ENCODE data around the gene ZSCAN10. TPM values are rescaled to one million over a fixed set of nuclear protein-coding genes. Genes with fewer than 3 reads are reported as not detected.

The ZSCAN10 gene
- total and polyA plus RNA-seq, 2 of the 13 experiments (the other 11 are each of a cell fraction or from before 2014, with no cell fraction given), result not detected

GRCh38 chr16:3058139-3059030 lies 40.7 kb downstream of the ZSCAN10 start (continued):
- TF ChIP-seq MAFK (conservative IDR thresholded peaks at IDR 0.05 in 1 of 2, IDR thresholded peaks at IDR 0.05 in 1 of 2; ENCODE audit: low read length in 2 of 2), result no peak
- no peak for TF ChIP-seq GTF2F1 (IDR thresholded peaks at IDR 0.05; ENCODE audit: low read length)
- 0 out of 2 replicates have a peak, but pooled peaks have one; percentile 64 for TF ChIP-seq ZSCAN25 (CRISPR knock-in tag; IDR thresholded peaks at IDR 0.05)
- no peak for TF ChIP-seq NONO (IDR thresholded peaks at IDR 0.05)
- TF ChIP-seq NONO (CRISPR knock-in tag; conservative IDR thresholded peaks at IDR 0.05), result no peak
- TF ChIP-seq ZXDC (CRISPR knock-in tag; IDR thresholded peaks at IDR 0.05), result 0 out of 2 replicates have a peak, but pooled peaks have one; percentile 1
- TF ChIP-seq ZFP36 (IDR thresholded peaks at IDR 0.05; ENCODE audit: borderline replicate concordance, low read depth, low read length, partially characterized antibody), result no peak
- TF ChIP-seq ZBTB8A (CRISPR knock-in tag; IDR thresholded peaks at IDR 0.05; ENCODE audit: borderline replicate concordance, low read depth), result no peak
- TF ChIP-seq NFAT5 (CRISPR knock-in tag; IDR thresholded peaks at IDR 0.05), result no peak
- TF ChIP-seq NCOR1 (IDR thresholded peaks at IDR 0.05; ENCODE audit: borderline replicate concordance, low read length), result no peak
- no peak for TF ChIP-seq ZNF18 (CRISPR knock-in tag; IDR thresholded peaks at IDR 0.05; ENCODE audit: insufficient replicate concordance)
- TF ChIP-seq TBP (CRISPR knock-in tag; IDR thresholded peaks at IDR 0.05), result no peak
- no peak for TF ChIP-seq TIGD3 (CRISPR knock-in tag; IDR thresholded peaks at IDR 0.05; ENCODE audit: borderline replicate concordance)
- TF ChIP-seq AGO1 (IDR thresholded peaks at IDR 0.05; ENCODE audit: low read depth, low read length, poor library complexity, severe bottlenecking), result no peak
